Urinary bladder (tissue), 4 donors: ENCODE data around the gene ZNF638. TPM values are rescaled to one million over a fixed set of nuclear protein-coding genes. Genes with fewer than 3 reads are reported as not detected.
A peak's percentile ranks its signal among the peaks of the same experiment; 100 is the strongest.
"Not testable (repeated sequence)": the region's sequence is repeated elsewhere in the genome, so short reads cannot be mapped to it uniquely, and the experiment has no call there.

ENCODE experiments used
- DNase-seq: peaks from one replicate; pipeline ENCODE4 v3.0.0-alpha.2; 2015; ENCODE audit errors: extremely low spot score
- H3K27ac ChIP-seq: one replicate; pipeline ENCODE4 v1.5.1; 2013; ENCODE audit warnings: low read depth, mild to moderate bottlenecking, moderate library complexity
- H3K36me3 ChIP-seq: one replicate; pipeline ENCODE4 v1.6.1; 2013; ENCODE audit warnings: mild to moderate bottlenecking, moderate library complexity; ENCODE audit not compliant: insufficient read depth
- H3K4me1 ChIP-seq: one replicate; pipeline ENCODE4 v1.6.1; 2013; ENCODE audit warnings: mild to moderate bottlenecking, moderate library complexity; ENCODE audit not compliant: insufficient read depth
- H3K4me3 ChIP-seq: one replicate; pipeline ENCODE4 v1.5.1; 2013; ENCODE audit warnings: low read depth, low read length
- whole genome bisulfite sequencing: extraction: QIAGEN DNeasy Blood & Tissue Kit; methylation state at CpG from one replicate; pipeline ENCODE4 v1.1.7; 2013; 5-methylcytosine and 5-hydroxymethylcytosine counted together
- polyA plus RNA-seq: library from polyadenylated mRNA; stranded (reverse); fragments of 200-250 nt; gene quantifications from one replicate; pipeline ENCODE4 v1.2.3, GENCODE V29; 2013
- total RNA-seq: library from RNA; depleted of rRNA; stranded (reverse); fragments of >200 nt; gene quantifications from one replicate; pipeline ENCODE4 v1.2.3, GENCODE V29; 2014
- donor health status: healthy with polysubstance abuse.
- donor health status: healthy.

ZNF638 gene
- total and polyA plus RNA-seq, 2 donors: 69.3 to 492 TPM

DNA sequence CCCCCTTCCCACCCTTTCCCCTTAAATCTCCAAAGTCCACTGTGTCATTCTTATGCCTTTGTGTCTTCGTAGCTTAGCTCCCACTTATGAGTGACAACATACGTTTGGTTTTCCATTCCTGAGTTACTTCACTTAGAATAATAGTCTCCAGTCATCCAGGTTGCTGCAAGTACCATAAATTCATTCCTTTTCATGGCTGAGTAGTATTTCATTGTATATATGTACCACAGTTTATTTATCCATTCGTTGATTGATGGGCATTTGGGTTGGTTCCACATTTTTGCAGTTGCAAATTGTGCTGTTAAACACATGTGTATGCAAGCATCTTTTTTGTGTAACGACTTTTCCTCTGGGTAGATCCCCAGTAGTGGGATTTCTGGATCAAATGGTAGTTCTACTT lies 14.5 kb upstream of the ZNF638 start:
- Histone ChIP-seq H3K27ac (no peak overlapping the region), H3K4me3 (no peak overlapping the region), H3K4me1 (no peaks in the 10 kb centered on the region), H3K36me3 (no peaks in the 10 kb centered on the region)
- DNase-seq: no peak
- 87% methylated on average over 4 of the region's 4 CpGs for WGBS

- DNase-seq, H3K27ac ChIP-seq, H3K36me3 ChIP-seq, H3K4me1 ChIP-seq, H3K4me3 ChIP-seq: not testable (repeated sequence)
- WGBS: 92% methylated on average over 4 of the region's 4 CpGs
Observed at GRCh38 chr2:71317900-71318299, 13.7 kb upstream of the ZNF638 start.

DNA sequence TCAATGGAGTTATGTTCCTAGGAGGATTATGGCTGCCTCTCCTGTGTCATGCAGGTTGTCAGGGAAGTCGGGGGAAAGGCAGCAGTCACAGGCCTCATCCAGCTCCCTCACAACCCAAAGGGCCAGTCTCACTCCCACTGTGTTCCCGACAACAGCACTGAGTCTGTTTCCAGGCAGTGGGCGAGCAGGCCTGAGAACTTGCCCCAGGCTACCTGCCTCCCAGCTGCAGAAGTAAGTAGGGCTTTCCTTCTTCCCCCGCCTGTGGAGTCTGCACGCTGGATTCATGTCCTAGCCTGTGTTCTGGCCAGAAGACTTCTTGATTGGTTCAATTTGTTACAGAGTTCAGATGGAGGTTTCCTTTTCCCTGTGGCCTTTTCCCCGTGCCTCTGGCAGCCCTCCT lies 8.2 kb upstream of the ZNF638 start:
- no peak overlapping the region for H3K4me3 ChIP-seq
- no peak for DNase-seq
- H3K27ac ChIP-seq: no peak overlapping the region
- H3K36me3 ChIP-seq: no peaks in the 10 kb centered on the region
- H3K4me1 ChIP-seq: no peaks in the 10 kb centered on the region
- 86% methylated on average over 6 of the region's 6 CpGs for WGBS

- Histone ChIP-seq H3K4me3 (no peak overlapping the region), H3K4me1 (no peaks in the 10 kb centered on the region), H3K27ac (no peak overlapping the region), H3K36me3 (no peaks in the 10 kb centered on the region)
- 92% methylated on average over 3 of the region's 3 CpGs for WGBS
- DNase-seq: no peak
Observed at GRCh38 chr2:71326968-71327367, 4.6 kb upstream of the ZNF638 start.

DNA sequence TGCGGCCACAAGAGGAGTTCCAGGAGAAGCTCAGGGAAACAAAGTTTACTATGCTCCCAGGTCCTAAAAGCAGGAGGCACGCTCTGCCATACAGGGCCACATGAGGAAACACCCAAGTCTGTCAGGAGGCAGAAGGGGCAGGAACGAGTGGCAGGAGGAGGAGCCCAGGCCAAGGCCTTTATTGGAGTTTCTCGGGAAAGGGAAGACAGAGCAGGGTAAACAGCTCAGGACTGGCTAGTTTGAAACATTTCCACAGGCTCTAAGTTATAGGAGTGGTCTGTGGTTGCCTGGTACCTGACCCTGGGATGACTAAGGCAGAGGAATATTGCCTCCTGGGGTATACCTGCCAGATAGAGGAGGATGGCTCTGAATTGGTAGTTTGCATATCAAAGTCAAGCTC lies 3.7 kb upstream of the ZNF638 start:
- no peak for DNase-seq
- no peak overlapping the region for H3K4me3 ChIP-seq
- H3K4me1 ChIP-seq: no peaks in the 10 kb centered on the region
- no peaks in the 10 kb centered on the region for H3K36me3 ChIP-seq
- no peak overlapping the region for H3K27ac ChIP-seq
- WGBS: 51% methylated on average over 4 of the region's 4 CpGs

- Histone ChIP-seq H3K36me3 (no peaks in the 10 kb centered on the region), H3K4me1 (peaks cover 3% of the 10 kb centered on the region), H3K4me3 (no peak overlapping the region), H3K27ac (no peak overlapping the region)
- DNase-seq: no peak
Observed at GRCh38 chr2:71330155-71330554, 1.4 kb upstream of the ZNF638 start.

DNA sequence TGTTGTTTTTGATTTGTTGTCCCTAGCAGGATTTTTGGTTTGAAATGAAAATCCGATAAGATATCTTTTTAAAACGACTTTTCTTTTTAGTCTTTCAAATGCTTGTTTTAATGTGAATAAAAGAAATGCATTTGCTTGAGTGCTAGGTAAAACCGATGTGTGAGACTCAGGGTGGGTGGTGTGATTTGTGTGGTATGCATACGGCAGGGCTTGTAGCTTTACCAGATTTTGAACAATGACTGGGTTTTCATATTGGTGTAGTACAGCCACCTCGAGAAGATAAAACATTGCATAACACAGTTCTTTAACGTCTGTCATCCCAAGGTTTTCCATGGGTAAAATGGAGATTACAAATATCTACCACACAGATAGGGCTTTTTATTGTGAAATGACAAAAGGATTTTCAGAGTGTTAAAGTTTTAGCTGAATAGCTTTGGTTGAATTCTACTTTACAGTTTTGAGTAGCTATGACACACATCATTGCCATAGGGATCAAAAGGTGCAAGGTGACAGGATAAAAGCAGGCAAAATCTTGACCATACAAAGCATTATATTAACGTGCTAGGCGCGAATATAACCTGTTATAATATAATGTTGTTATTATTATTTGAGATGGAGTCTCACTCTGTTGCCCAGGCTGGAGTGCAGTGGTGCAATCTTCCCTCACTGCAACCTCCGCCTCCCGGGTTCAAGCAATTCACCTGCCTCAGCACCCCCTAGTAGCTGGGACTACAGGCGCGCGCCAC lies 824 bp upstream of the ZNF638 start:
- WGBS: 53% methylated on average over 14 of the region's 14 CpGs
- no peak overlapping the region for H3K27ac ChIP-seq
- no peaks in the 10 kb centered on the region for H3K36me3 ChIP-seq
- H3K4me3 ChIP-seq: peak overlapping the region; percentile 90
- H3K4me1 ChIP-seq: peaks cover 3% of the 10 kb centered on the region
- no peak for DNase-seq

DNA sequence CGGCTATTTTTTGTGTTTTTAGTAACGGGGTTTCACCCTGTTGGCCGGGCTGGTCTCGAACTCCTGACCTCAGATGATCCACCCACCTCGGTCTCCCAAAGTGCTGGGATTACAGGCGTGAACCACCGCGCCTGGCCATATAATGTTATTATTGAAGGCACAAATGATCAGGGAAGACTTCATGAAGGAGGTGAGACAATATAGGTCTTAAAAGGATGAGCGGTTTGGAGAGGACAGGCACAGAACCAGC lies 326 bp upstream of the ZNF638 start:
- 7% methylated on average over 9 of the region's 9 CpGs for WGBS
- not testable (repeated sequence) for H3K4me1 ChIP-seq, H3K27ac ChIP-seq, H3K36me3 ChIP-seq, DNase-seq
- H3K4me3 ChIP-seq: peak overlapping the region; percentile 90

GRCh38 chr2:71332435-71332796 lies 834 bp downstream of the ZNF638 start:
- no peak for DNase-seq
- Histone ChIP-seq H3K4me1 (peaks cover 3% of the 10 kb centered on the region), H3K27ac (no peak overlapping the region), H3K4me3 (peak overlapping the region; percentile 90), H3K36me3 (no peaks in the 10 kb centered on the region)
- under 1% methylated on average over 6 of the region's 6 CpGs for WGBS

DNA sequence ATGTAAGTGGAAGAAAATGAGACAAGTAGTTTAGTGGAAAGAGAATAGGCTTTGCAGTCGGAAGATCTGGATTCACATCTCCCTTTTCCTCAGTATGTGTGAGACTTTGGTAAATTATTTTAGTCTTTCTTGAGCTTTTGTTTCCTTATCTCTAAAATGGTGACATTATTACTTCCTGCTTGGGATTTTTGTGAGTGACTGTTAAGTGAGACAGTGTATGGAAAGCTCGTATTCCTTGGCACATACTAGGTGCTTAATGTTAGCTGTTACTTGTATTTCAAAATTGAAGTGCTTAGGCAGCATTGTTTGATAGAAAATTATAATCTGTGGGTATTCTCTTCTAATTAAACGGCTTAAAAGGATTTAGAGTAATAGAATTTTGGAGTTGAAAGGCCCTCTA lies 2.0 kb downstream of the ZNF638 start:
- Histone ChIP-seq H3K36me3 (no peaks in the 10 kb centered on the region), H3K4me3 (peak overlapping the region; percentile 90), H3K4me1 (peaks cover 3% of the 10 kb centered on the region), H3K27ac (no peak overlapping the region)
- no peak for DNase-seq
- 51% methylated on average over 3 of the region's 3 CpGs for WGBS

- Histone ChIP-seq H3K36me3 (no peaks in the 10 kb centered on the region), H3K4me3 (no peak overlapping the region), H3K27ac (no peak overlapping the region), H3K4me1 (peaks cover 3% of the 10 kb centered on the region)
- 66% methylated on average over 2 of the region's 2 CpGs for WGBS
- no peak for DNase-seq
Observed at GRCh38 chr2:71336384-71336783, 4.8 kb downstream of the ZNF638 start.

- no peak overlapping the region for H3K27ac ChIP-seq
- DNase-seq: no peak
- H3K4me3 ChIP-seq: no peak overlapping the region
- no peaks in the 10 kb centered on the region for H3K36me3 ChIP-seq
- H3K4me1 ChIP-seq: peaks cover 3% of the 10 kb centered on the region
Observed at GRCh38 chr2:71336802-71337201, 5.2 kb downstream of the ZNF638 start.

- no peaks in the 10 kb centered on the region for H3K36me3 ChIP-seq
- WGBS: 32% methylated on average over 2 of the region's 2 CpGs
- H3K4me1 ChIP-seq: peaks cover 3% of the 10 kb centered on the region
- no peak overlapping the region for H3K27ac ChIP-seq
- H3K4me3 ChIP-seq: no peak overlapping the region
- no peak for DNase-seq
Observed at GRCh38 chr2:71337776-71338175, 6.2 kb downstream of the ZNF638 start.

DNA sequence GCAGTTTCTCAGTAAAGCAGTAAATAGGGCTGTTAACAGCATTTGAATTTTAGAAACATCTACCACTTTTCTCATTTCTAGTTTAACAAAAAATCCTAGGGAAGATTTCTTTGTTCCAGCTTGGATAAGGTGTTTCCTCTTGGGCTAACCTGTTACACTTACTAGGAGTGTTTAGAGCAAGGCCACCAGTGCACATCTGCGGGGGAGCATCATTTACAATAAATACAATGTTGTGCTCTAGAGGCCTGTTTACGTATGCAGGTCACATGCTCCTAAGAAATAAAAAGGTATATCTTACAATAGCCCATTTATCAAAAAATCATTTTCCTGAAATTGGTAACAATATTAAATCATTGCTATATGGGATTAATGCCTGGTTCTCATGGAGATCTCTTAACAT lies 8.1 kb downstream of the ZNF638 start:
- H3K4me3 ChIP-seq: no peak overlapping the region
- WGBS: 92% methylated on average over 2 of the region's 2 CpGs
- no peaks in the 10 kb centered on the region for H3K4me1 ChIP-seq
- H3K27ac ChIP-seq: no peak overlapping the region
- no peaks in the 10 kb centered on the region for H3K36me3 ChIP-seq
- no peak for DNase-seq

- 54% methylated on average over 3 of the region's 3 CpGs for WGBS
- H3K4me1 ChIP-seq: no peaks in the 10 kb centered on the region
- H3K36me3 ChIP-seq: no peaks in the 10 kb centered on the region
- no peak overlapping the region for H3K4me3 ChIP-seq
- H3K27ac ChIP-seq: no peak overlapping the region
- DNase-seq: no peak
Observed at GRCh38 chr2:71340176-71340575, 8.6 kb downstream of the ZNF638 start.
